ENCODE measurements around the gene TMA16. TPM values are rescaled to one million over a fixed set of nuclear protein-coding genes. Genes with fewer than 3 reads are reported as not detected.

TMA16 gene
- total and polyA plus RNA-seq, 2 of the 13 experiments (the other 11 are each of a cell fraction or from before 2014, with no cell fraction given) = 8.1 to 52.5 TPM

DNA sequence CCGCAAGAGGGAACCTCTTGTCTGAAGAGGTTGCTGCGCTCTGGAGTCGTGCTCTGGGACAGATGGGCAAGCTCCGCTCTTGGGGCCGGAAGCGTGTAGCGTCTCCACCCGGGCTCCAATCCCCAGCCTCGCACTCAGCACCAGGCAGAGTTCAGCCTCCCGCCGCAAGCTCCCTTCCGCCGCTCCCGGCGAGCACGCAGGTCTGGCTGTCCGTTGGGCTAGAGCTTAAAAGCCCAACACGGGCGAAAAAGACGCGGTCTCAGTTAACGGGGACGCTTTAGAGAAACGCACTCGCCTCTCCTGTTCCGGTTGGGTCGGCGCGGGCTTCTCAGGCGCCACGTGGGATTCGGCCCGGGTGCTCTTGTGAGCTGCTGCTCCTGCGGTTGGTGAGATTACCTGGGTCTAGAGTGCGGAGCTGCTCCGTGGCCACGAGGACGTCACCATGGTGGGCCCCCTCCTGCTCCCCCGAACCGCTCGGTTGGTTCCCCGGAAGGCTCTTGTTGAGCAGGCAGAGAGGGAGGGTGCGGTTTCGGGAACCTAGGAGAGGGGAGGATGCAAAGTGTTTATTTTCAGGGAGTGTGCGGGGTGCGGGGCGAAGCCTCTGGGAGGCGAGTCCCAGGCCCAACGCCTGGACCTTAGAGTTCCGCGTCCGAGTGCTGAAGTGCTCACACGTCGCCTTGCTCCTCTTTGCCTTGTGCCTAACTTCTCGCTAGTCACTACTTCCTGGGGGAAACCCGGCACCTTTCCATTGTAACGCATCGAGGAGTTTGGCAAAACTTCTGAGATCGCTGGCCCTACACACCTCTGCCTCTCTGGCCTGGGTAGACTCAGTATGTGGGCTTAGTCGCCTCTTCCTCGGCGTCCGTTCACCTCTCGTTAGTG is at the start of gene TMA16 (continued):
- TF ChIP-seq ZNF3 (CRISPR knock-in tag; IDR thresholded peaks at IDR 0.05) = peak; percentile 51
- no peak for TF ChIP-seq SMC3 (IDR thresholded peaks at IDR 0.05; ENCODE audit: low read length)
- TF ChIP-seq, protein P1, sequence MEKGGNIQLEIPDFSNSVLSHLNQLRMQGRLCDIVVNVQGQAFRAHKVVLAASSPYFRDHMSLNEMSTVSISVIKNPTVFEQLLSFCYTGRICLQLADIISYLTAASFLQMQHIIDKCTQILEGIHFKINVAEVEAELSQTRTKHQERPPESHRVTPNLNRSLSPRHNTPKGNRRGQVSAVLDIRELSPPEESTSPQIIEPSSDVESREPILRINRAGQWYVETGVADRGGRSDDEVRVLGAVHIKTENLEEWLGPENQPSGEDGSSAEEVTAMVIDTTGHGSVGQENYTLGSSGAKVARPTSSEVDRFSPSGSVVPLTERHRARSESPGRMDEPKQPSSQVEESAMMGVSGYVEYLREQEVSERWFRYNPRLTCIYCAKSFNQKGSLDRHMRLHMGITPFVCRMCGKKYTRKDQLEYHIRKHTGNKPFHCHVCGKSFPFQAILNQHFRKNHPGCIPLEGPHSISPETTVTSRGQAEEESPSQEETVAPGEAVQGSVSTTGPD (CRISPR knock-in tag; IDR thresholded peaks at IDR 0.05) = no peak
- peak; percentile 88 for TF ChIP-seq ISL2 (CRISPR knock-in tag; IDR thresholded peaks at IDR 0.05)
- TF ChIP-seq ZNF232 (CRISPR knock-in tag; IDR thresholded peaks at IDR 0.05; ENCODE audit: borderline replicate concordance) = peak; percentile 92
- peak; percentile 81; the same call in 1 of the 2 replicates for TF ChIP-seq ZNF160 (CRISPR knock-in tag; IDR thresholded peaks at IDR 0.05)
- TF ChIP-seq, protein P2, sequence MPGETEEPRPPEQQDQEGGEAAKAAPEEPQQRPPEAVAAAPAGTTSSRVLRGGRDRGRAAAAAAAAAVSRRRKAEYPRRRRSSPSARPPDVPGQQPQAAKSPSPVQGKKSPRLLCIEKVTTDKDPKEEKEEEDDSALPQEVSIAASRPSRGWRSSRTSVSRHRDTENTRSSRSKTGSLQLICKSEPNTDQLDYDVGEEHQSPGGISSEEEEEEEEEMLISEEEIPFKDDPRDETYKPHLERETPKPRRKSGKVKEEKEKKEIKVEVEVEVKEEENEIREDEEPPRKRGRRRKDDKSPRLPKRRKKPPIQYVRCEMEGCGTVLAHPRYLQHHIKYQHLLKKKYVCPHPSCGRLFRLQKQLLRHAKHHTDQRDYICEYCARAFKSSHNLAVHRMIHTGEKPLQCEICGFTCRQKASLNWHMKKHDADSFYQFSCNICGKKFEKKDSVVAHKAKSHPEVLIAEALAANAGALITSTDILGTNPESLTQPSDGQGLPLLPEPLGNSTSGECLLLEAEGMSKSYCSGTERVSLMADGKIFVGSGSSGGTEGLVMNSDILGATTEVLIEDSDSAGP (CRISPR knock-in tag; IDR thresholded peaks at IDR 0.05; ENCODE audit: borderline replicate concordance) = peak; percentile 97
- peak; percentile 50 for TF ChIP-seq RBM22 (optimal IDR thresholded peaks at IDR 0.05; ENCODE audit: low read length)
- TF ChIP-seq ZBTB42 (CRISPR knock-in tag; IDR thresholded peaks at IDR 0.05) = no peak; the same call in 1 of the 2 replicates
- no peak for TF ChIP-seq PCBP2 (optimal IDR thresholded peaks at IDR 0.05; ENCODE audit: low read depth, low read length, poor library complexity, severe bottlenecking)
- 0 out of 2 replicates have a peak, but pooled peaks have one; percentile 54 for TF ChIP-seq ZNF674 (CRISPR knock-in tag; IDR thresholded peaks at IDR 0.05; ENCODE audit: low read depth)
- TF ChIP-seq MAZ (IDR thresholded peaks at IDR 0.05; ENCODE audit: borderline replicate concordance, low read depth, low read length) = no peak
- TF ChIP-seq MAZ (CRISPR knock-in tag; IDR thresholded peaks at IDR 0.05; ENCODE audit: low read depth) = peak; percentile 86
- TF ChIP-seq, protein P3, sequence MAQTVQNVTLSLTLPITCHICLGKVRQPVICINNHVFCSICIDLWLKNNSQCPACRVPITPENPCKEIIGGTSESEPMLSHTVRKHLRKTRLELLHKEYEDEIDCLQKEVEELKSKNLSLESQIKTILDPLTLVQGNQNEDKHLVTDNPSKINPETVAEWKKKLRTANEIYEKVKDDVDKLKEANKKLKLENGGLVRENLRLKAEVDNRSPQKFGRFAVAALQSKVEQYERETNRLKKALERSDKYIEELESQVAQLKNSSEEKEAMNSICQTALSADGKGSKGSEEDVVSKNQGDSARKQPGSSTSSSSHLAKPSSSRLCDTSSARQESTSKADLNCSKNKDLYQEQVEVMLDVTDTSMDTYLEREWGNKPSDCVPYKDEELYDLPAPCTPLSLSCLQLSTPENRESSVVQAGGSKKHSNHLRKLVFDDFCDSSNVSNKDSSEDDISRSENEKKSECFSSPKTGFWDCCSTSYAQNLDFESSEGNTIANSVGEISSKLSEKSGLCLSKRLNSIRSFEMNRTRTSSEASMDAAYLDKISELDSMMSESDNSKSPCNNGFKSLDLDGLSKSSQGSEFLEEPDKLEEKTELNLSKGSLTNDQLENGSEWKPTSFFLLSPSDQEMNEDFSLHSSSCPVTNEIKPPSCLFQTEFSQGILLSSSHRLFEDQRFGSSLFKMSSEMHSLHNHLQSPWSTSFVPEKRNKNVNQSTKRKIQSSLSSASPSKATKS (CRISPR knock-in tag; IDR thresholded peaks at IDR 0.05) = peak; percentile 64; the same call in 1 of the 2 replicates
- peak; percentile 70 for TF ChIP-seq ATF1 (CRISPR knock-in tag; IDR thresholded peaks at IDR 0.05)
- peak; percentile 84 for TF ChIP-seq ZNF572 (CRISPR knock-in tag; IDR thresholded peaks at IDR 0.05)
- 0 out of 2 replicates have a peak, but pooled peaks have one; percentile 79 for TF ChIP-seq ZNF720 (CRISPR knock-in tag; IDR thresholded peaks at IDR 0.05)
- TF ChIP-seq ZNF24 (IDR thresholded peaks at IDR 0.05) = 0 out of 2 replicates have a peak, but pooled peaks have one; percentile 32
- peak; percentile 53; the same call in 1 of the 2 replicates for TF ChIP-seq ZBTB21 (CRISPR knock-in tag; IDR thresholded peaks at IDR 0.05)
- TF ChIP-seq ZNF816 (CRISPR knock-in tag; IDR thresholded peaks at IDR 0.05; ENCODE audit: borderline replicate concordance) = peak; percentile 82; the same call in 1 of the 2 replicates
- peak; percentile 90 for TF ChIP-seq CBFB (CRISPR knock-in tag; IDR thresholded peaks at IDR 0.05)
- TF ChIP-seq, protein P4, sequence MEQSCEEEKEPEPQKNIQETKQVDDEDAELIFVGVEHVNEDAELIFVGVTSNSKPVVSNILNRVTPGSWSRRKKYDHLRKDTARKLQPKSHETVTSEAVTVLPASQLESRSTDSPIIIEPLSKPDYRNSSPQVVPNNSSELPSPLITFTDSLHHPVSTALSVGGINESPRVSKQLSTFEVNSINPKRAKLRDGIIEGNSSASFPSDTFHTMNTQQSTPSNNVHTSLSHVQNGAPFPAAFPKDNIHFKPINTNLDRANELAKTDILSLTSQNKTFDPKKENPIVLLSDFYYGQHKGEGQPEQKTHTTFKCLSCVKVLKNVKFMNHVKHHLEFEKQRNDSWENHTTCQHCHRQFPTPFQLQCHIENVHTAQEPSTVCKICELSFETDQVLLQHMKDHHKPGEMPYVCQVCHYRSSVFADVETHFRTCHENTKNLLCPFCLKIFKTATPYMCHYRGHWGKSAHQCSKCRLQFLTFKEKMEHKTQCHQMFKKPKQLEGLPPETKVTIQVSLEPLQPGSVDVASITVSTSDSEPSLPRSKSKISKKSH (CRISPR knock-in tag; IDR thresholded peaks at IDR 0.05; ENCODE audit: borderline replicate concordance) = peak; percentile 76; the same call in 1 of the 2 replicates
- peak; percentile 98 for TF ChIP-seq KAT8 (CRISPR knock-in tag; IDR thresholded peaks at IDR 0.05)

Measured in HepG2 (cell line).